Measurements from ENCODE around the gene PHKA1.
"Not testable (repeated sequence)": the region's sequence is repeated elsewhere in the genome, so short reads cannot be mapped to it uniquely, and the experiment has no call there.

PHKA1 gene

DNA sequence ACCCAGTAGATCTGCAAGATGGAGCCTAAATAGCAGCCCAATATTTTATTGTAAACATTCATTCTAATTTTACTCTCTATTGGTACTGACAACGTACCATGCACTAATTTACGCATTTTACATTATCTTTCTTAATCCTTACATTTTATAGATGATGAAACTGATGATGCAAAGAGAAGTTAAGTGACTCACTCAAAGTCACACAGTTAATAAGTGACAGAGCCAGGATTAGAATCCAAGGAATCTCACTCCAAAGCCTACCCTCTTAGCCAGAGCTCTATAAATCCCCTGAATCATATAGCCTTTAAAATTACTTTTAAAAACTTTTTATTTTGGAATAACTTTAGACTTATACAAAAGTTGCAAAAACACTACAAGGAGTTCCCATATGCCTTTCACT, 37.6 kb downstream of the PHKA1 start:
- H3K4me3 ChIP-seq (replicated peaks; ENCODE audit: low read depth, low read length) = no peak overlapping the region
- no peaks in the 10 kb centered on the region for H3K27me3 ChIP-seq (replicated peaks; ENCODE audit: control insufficient read depth, insufficient read depth, low read length)
- TF ChIP-seq, protein P1, sequence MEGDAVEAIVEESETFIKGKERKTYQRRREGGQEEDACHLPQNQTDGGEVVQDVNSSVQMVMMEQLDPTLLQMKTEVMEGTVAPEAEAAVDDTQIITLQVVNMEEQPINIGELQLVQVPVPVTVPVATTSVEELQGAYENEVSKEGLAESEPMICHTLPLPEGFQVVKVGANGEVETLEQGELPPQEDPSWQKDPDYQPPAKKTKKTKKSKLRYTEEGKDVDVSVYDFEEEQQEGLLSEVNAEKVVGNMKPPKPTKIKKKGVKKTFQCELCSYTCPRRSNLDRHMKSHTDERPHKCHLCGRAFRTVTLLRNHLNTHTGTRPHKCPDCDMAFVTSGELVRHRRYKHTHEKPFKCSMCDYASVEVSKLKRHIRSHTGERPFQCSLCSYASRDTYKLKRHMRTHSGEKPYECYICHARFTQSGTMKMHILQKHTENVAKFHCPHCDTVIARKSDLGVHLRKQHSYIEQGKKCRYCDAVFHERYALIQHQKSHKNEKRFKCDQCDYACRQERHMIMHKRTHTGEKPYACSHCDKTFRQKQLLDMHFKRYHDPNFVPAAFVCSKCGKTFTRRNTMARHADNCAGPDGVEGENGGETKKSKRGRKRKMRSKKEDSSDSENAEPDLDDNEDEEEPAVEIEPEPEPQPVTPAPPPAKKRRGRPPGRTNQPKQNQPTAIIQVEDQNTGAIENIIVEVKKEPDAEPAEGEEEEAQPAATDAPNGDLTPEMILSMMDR (IDR thresholded peaks at IDR 0.05; ENCODE audit: insufficient read depth, low read length, poor library complexity, severe bottlenecking) = no peak
- no peaks in the 10 kb centered on the region for H3K36me3 ChIP-seq (ENCODE audit: control insufficient read depth, insufficient read depth, low read length)
- no peak for DNase-seq (ENCODE audit: extremely low read depth, insufficient read length)

DNA sequence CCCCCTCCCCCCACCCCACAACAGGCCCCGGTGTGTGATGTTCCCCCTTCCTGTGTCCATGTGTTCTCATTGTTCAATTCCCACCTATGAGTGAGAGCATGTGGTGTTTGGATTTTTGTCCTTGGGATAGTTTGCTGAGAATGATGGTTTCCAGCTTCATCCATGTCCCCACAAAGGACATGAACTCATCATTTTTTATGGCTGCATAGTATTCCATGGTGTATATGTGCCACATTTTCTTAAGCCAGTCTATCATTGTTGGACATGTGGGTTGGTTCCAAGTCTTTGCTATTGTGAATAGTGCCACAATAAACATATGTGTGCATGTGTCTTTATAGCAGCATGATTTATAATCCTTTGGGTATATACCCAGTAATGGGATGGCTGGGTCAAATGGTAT, 40.2 kb downstream of the PHKA1 start:
- DNase-seq (ENCODE audit: extremely low read depth, insufficient read length); H3K27me3 ChIP-seq (replicated peaks; ENCODE audit: control insufficient read depth, insufficient read depth, low read length); H3K36me3 ChIP-seq (ENCODE audit: control insufficient read depth, insufficient read depth, low read length); H3K4me3 ChIP-seq (replicated peaks; ENCODE audit: low read depth, low read length): not testable (repeated sequence)

DNA sequence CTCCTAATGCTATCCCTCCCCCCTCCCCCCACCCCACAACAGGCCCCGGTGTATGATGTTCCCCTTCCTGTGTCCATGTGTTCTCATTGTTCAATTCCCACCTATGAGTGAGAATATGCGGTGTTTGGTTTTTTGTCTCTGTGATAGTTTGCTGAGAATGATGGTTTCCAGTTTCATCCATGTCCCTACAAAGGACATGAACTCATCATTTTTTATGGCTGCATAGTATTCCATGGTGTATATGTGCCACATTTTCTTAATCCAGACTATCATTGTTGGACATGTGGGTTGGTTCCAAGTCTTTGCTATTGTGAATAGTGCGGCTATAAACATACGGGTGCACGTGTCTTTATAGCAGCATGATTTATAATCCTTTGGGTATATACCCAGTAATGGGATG, 44.6 kb downstream of the PHKA1 start:
- DNase-seq (ENCODE audit: extremely low read depth, insufficient read length); H3K27me3 ChIP-seq (replicated peaks; ENCODE audit: control insufficient read depth, insufficient read depth, low read length); H3K4me3 ChIP-seq (replicated peaks; ENCODE audit: low read depth, low read length); H3K36me3 ChIP-seq (ENCODE audit: control insufficient read depth, insufficient read depth, low read length): not testable (repeated sequence)

DNA sequence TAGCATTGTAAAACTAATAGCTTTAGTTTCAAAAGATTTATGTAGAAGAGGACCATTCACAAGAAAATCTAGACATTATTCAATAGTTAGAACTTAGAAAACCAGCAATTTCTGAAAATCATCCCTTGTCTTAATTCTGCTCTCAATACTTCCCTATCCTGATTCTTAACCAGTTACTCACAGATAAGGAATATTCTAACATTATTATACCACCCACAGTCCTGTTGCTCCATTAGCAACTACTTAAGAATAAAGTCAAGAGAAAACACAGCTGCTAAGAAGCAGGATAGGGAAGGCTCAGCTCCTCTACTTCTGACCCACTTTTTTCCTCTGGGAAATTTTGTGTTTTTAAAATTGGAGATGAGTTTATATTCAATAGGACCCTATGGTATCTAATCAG, 47.7 kb downstream of the PHKA1 start:
- Histone ChIP-seq H3K27me3 (replicated peaks; ENCODE audit: control insufficient read depth, insufficient read depth, low read length) (no peaks in the 10 kb centered on the region; the same call in 1 of the 2 replicates), H3K36me3 (ENCODE audit: control insufficient read depth, insufficient read depth, low read length) (no peaks in the 10 kb centered on the region), H3K4me3 (replicated peaks; ENCODE audit: low read depth, low read length) (no peak overlapping the region)
- no peak for DNase-seq (ENCODE audit: extremely low read depth, insufficient read length)
- TF ChIP-seq, protein P1 (IDR thresholded peaks at IDR 0.05; ENCODE audit: insufficient read depth, low read length, poor library complexity, severe bottlenecking) = no peak

DNA sequence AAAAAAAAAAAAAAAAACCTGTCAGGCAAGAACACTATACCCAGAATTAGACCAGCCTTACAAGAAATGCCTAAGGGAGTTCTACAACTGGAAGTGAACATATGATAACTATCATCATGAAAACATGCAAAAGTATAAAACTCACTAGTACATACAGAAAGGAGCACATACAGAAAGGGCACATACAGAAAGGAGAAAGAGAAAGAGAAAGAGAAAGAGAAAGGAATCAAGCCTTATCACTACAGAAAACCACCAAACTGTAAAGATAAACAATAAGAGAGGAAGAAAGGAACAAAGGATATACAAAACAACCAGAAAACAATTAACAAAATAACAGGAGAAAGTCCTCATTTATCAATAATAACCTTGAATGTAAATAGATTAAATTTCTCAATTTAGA, 50.4 kb downstream of the PHKA1 start:
- TF ChIP-seq, protein P1 (IDR thresholded peaks at IDR 0.05; ENCODE audit: insufficient read depth, low read length, poor library complexity, severe bottlenecking) = no peak

DNA sequence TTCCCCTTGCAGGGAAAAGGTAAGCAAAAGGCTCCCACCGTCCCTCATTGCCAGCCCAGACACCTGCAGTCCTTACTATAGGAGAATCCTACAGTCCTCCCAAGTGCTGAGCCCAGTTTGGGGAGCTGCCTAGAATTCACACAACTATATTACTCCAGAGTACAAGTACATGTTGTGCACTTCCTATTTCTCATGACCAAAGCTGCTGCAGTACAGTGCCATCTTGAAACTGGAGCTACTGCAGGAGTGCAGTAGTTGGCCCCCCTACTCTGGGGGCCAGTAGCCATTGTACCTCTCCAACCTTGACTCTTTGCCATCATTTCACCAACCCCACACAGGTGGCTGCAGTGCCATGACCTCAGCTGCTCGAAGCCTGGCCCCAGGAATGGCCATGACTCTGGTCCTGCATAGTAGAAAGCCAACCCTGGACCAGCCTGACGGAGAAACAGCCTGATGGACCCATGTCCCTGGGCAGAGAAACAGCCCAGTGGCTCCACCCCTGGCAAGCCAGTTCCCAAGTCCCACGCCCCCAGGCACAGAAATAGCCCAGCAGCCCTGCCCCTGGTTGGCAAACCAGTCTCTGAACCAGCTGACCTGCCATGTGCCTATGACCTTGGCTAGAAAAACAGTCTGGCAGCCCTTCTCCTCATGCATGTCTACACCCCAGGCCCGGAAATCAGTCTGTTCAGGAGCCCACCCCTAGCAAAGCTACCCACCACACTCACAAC, 51.9 kb downstream of the PHKA1 start:
- no peaks in the 10 kb centered on the region for H3K36me3 ChIP-seq (ENCODE audit: control insufficient read depth, insufficient read depth, low read length)
- no peaks in the 10 kb centered on the region; the same call in 1 of the 2 replicates for H3K27me3 ChIP-seq (replicated peaks; ENCODE audit: control insufficient read depth, insufficient read depth, low read length)
- TF ChIP-seq, protein P1 (IDR thresholded peaks at IDR 0.05; ENCODE audit: insufficient read depth, low read length, poor library complexity, severe bottlenecking) = no peak
- no peak overlapping the region for H3K4me3 ChIP-seq (replicated peaks; ENCODE audit: low read depth, low read length)
- no peak for DNase-seq (ENCODE audit: extremely low read depth, insufficient read length)

More for the DNA sequence above, 50.4 kb downstream of the PHKA1 start:
- no peak for DNase-seq (ENCODE audit: extremely low read depth, insufficient read length)
- Histone ChIP-seq H3K27me3 (replicated peaks; ENCODE audit: control insufficient read depth, insufficient read depth, low read length) (no peaks in the 10 kb centered on the region; the same call in 1 of the 2 replicates), H3K36me3 (ENCODE audit: control insufficient read depth, insufficient read depth, low read length) (no peaks in the 10 kb centered on the region), H3K4me3 (replicated peaks; ENCODE audit: low read depth, low read length) (no peak overlapping the region)

DNA sequence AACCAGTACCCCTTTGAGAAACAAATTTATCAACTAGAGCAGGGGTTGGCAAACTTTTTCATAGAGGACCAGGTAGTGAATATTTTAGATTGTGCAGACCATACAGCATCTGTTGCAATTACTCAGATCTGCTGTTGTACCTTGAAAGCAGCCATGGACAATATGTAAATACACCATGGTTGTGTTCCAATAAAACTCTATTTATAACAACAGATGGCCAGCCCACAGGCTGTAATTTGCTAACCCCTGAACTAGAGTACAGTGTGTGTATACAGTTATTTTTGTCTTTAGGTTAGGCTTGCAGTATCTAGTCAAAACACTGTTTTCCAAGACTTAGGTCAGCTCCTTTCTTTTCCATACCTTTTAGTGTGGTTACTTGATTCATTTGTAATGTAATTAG, 54.4 kb downstream of the PHKA1 start:
- DNase-seq (ENCODE audit: extremely low read depth, insufficient read length) = no peak
- TF ChIP-seq, protein P1 (IDR thresholded peaks at IDR 0.05; ENCODE audit: insufficient read depth, low read length, poor library complexity, severe bottlenecking) = no peak
- Histone ChIP-seq H3K27me3 (replicated peaks; ENCODE audit: control insufficient read depth, insufficient read depth, low read length) (no peaks in the 10 kb centered on the region; the same call in 1 of the 2 replicates), H3K36me3 (ENCODE audit: control insufficient read depth, insufficient read depth, low read length) (no peaks in the 10 kb centered on the region), H3K4me3 (replicated peaks; ENCODE audit: low read depth, low read length) (no peak overlapping the region)

Data from GM06990 (cell line).